Neural progenitor cell (in vitro differentiated cells): ENCODE measurements around the gene SLC38A9. TPM values are rescaled to one million over a fixed set of nuclear protein-coding genes. Genes with fewer than 3 reads are reported as not detected.

Experiments
- DNase-seq: peaks from one replicate; pipeline ENCODE4 v3.0.0-alpha.2; 2016; ENCODE audit warnings: low spot score
- H2AFZ ChIP-seq: fragments of 200-600 bp; sonication (generic); replicated peaks from 2 replicates; pipeline ENCODE4 v1.6.1; 2016; ENCODE audit warnings: antibody characterized with exemption
- H3F3A ChIP-seq: fragments of 200-600 bp; sonication (generic); 2 replicates; pipeline ENCODE4 v1.6.1; 2016; ENCODE audit warnings: antibody characterized with exemption, low read depth
- H3K27ac ChIP-seq: fragments of 200-600 bp; sonication (generic); 2 replicates; pipeline ENCODE4 v1.5.1; 2016; ENCODE audit warnings: mild to moderate bottlenecking
- H3K27me3 ChIP-seq: fragments of 200-600 bp; sonication (generic); 2 replicates; pipeline ENCODE4 v1.6.1; 2016; ENCODE audit warnings: mild to moderate bottlenecking, moderate library complexity
- H3K36me3 ChIP-seq: fragments of 200-600 bp; sonication (generic); 2 replicates; pipeline ENCODE4 v1.5.1; 2016
- H3K4me1 ChIP-seq: fragments of 200-600 bp; sonication (generic); 2 replicates; pipeline ENCODE4 v1.6.1; 2016; ENCODE audit warnings: mixed run types
- H3K4me2 ChIP-seq: fragments of 200-600 bp; sonication (generic); 2 replicates; pipeline ENCODE4 v1.6.1; 2016
- H3K4me3 ChIP-seq: fragments of 200-600 bp; sonication (generic); 2 replicates; pipeline ENCODE4 v1.5.1; 2016
- H3K79me2 ChIP-seq: fragments of 200-600 bp; sonication (generic); 2 replicates; pipeline ENCODE4 v1.6.1; 2016; ENCODE audit warnings: low read depth
- H3K9ac ChIP-seq: fragments of 200-600 bp; sonication (generic); 2 replicates; pipeline ENCODE4 v1.6.1; 2016
- H3K9me3 ChIP-seq: fragments of 200-600 bp; sonication (generic); 2 replicates; pipeline ENCODE4 v1.5.1; 2016; ENCODE audit warnings: low read depth
- H4K20me1 ChIP-seq: fragments of 200-600 bp; sonication (generic); 2 replicates; pipeline ENCODE4 v1.6.1; 2016; ENCODE audit warnings: low read depth
- H3K27ac Mint-ChIP-seq: 3 replicates; pipeline ENCODE4 v1.8.0; 2021; ENCODE audit warnings: mixed read lengths
- H3K27me3 Mint-ChIP-seq: 2 replicates; pipeline ENCODE4 v1.8.0; 2022; ENCODE audit warnings: low read depth, mild to moderate bottlenecking, inconsistent platforms, moderate library complexity, mixed read lengths; ENCODE audit not compliant: insufficient read depth
- H3K36me3 Mint-ChIP-seq: 3 replicates; pipeline ENCODE4 v1.8.0; 2021; ENCODE audit warnings: mixed read lengths
- H3K4me1 Mint-ChIP-seq: 3 replicates; pipeline ENCODE4 v1.8.0; 2021; ENCODE audit warnings: mixed read lengths
- H3K4me3 Mint-ChIP-seq: 3 replicates; pipeline ENCODE4 v1.8.0; 2021; ENCODE audit warnings: mild to moderate bottlenecking, moderate library complexity, mixed read lengths
- H3K9me3 Mint-ChIP-seq: 3 replicates; pipeline ENCODE4 v1.8.0; 2020; ENCODE audit warnings: mixed read lengths
- EZH2 ChIP-seq: fragments of 200-600 bp; sonication (generic); IDR thresholded peaks from 2 replicates; pipeline ENCODE4 v1.6.1; 2017; ENCODE audit warnings: antibody characterized with exemption, mild to moderate bottlenecking, moderate library complexity
- EZH2phosphoT487 ChIP-seq: fragments of 200-600 bp; sonication (generic); IDR thresholded peaks from 2 replicates; pipeline ENCODE4 v1.6.1; 2017; ENCODE audit warnings: antibody characterized with exemption
- total RNA-seq: library from RNA; depleted of rRNA; stranded (reverse); fragments of >200 nt; gene quantifications from 2 replicates; pipeline ENCODE4 v1.2.3, GENCODE V29; 2015; ENCODE audit warnings: low replicate concordance
- TF ChIP-seq, protein P1 (sequence below): fragments of 200-600 bp; sonication (generic); IDR thresholded peaks from 2 replicates; pipeline ENCODE4 v1.5.1; 2017; ENCODE audit warnings: antibody characterized with exemption, mild to moderate bottlenecking

SLC38A9 gene
- total RNA-seq, 1 donor from 2014 or later, result 57.7 TPM

DNA sequence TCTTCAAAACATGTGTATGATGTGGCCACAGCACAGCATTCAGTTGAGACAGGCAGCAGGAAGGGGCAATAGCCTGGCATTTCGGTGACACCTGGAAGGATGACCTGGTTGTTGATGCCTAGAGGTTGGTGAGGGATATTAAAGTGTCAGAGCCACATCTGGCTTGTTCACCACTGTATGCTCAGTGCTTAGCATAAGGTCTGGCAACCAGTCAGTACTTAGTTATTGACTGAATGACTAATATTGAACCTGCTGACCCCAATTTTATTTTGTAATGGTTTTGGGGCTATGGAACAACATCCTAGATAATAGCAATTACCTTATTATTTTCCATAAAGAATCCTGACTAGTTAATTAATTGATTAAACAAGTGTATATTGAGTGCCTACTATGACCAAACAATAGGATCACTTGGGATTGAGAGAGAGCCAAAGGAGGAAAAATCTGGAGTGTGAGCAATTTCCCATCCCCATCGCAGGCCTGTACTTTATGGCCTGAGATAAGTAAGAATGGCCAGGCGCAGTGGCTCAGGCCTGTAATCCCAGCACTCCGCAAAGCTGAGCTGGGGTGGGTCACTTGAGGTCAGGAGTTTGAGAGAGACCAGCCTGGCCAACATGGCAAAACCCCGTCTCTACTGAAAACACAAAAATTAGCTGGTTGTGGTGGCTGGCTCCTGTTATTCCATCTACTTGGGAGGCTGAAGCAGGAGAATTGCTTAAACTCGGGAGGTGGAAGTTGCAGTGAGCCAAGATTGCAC is 91.9 kb downstream of the SLC38A9 start:
- Mint-ChIP-seq H3K4me1 (peaks cover 10% of the 10 kb centered on the region), H3K4me3 (no peak overlapping the region), H3K27me3 (no peaks in the 10 kb centered on the region), H3K27ac (no peak overlapping the region), H3K9me3 (peaks cover 2% of the 10 kb centered on the region), H3K36me3 (no peaks in the 10 kb centered on the region)
- no peaks in the 10 kb centered on the region for H3K36me3 ChIP-seq
- no peak overlapping the region for H3K27ac ChIP-seq
- H3F3A ChIP-seq, result peaks cover 28% of the 10 kb centered on the region
- H3K9ac ChIP-seq, result no peak overlapping the region
- no peak for DNase-seq
- H4K20me1 ChIP-seq, result no peaks in the 10 kb centered on the region
- no peaks in the 10 kb centered on the region for H3K79me2 ChIP-seq
- H2AFZ ChIP-seq, result no peak overlapping the region
- peaks cover 14% of the 10 kb centered on the region for H3K4me1 ChIP-seq
- H3K4me2 ChIP-seq, result no peak overlapping the region
- no peak overlapping the region for H3K4me3 ChIP-seq
- H3K9me3 ChIP-seq, result no peaks in the 10 kb centered on the region
- H3K27me3 ChIP-seq, result no peaks in the 10 kb centered on the region
- TF ChIP-seq, protein P1, sequence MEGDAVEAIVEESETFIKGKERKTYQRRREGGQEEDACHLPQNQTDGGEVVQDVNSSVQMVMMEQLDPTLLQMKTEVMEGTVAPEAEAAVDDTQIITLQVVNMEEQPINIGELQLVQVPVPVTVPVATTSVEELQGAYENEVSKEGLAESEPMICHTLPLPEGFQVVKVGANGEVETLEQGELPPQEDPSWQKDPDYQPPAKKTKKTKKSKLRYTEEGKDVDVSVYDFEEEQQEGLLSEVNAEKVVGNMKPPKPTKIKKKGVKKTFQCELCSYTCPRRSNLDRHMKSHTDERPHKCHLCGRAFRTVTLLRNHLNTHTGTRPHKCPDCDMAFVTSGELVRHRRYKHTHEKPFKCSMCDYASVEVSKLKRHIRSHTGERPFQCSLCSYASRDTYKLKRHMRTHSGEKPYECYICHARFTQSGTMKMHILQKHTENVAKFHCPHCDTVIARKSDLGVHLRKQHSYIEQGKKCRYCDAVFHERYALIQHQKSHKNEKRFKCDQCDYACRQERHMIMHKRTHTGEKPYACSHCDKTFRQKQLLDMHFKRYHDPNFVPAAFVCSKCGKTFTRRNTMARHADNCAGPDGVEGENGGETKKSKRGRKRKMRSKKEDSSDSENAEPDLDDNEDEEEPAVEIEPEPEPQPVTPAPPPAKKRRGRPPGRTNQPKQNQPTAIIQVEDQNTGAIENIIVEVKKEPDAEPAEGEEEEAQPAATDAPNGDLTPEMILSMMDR, result no peak
- TF ChIP-seq EZH2 (no peak), EZH2phosphoT487 (no peak)

DNA sequence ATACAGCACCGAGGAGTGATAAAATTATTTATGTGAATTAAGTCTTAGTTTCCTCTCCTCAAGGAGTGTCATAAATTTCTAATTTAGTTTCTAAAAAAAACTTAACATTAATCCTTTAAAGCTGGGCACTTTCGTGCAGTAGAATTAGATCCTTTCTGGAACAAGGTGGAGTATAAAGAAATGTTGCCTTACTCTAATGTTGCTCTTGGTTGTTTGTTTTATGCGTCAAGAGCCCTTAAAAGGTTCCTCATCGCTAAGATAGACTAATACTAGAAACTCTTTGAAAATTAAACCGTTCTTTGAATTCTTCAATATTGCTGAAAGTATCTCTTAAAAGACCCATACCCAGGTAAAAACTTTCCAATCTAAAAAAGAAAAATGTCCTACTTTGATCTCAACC is 93.8 kb downstream of the SLC38A9 start:
- Mint-ChIP-seq H3K36me3 (no peaks in the 10 kb centered on the region), H3K9me3 (peaks cover 2% of the 10 kb centered on the region), H3K27me3 (no peaks in the 10 kb centered on the region), H3K27ac (no peak overlapping the region), H3K4me1 (peaks cover 7% of the 10 kb centered on the region), H3K4me3 (no peak overlapping the region)
- no peaks in the 10 kb centered on the region for H3K36me3 ChIP-seq
- no peaks in the 10 kb centered on the region for H4K20me1 ChIP-seq
- peaks cover 9% of the 10 kb centered on the region for H3F3A ChIP-seq
- no peak overlapping the region for H3K9ac ChIP-seq
- peaks cover 8% of the 10 kb centered on the region for H3K4me1 ChIP-seq
- no peak overlapping the region for H3K4me2 ChIP-seq
- TF ChIP-seq EZH2phosphoT487 (no peak), EZH2 (no peak)
- TF ChIP-seq, protein P1, result no peak
- no peaks in the 10 kb centered on the region for H3K79me2 ChIP-seq
- H2AFZ ChIP-seq, result no peak overlapping the region
- H3K27me3 ChIP-seq, result no peaks in the 10 kb centered on the region
- H3K27ac ChIP-seq, result no peak overlapping the region
- H3K9me3 ChIP-seq, result no peaks in the 10 kb centered on the region
- DNase-seq, result no peak
- H3K4me3 ChIP-seq, result no peak overlapping the region

DNA sequence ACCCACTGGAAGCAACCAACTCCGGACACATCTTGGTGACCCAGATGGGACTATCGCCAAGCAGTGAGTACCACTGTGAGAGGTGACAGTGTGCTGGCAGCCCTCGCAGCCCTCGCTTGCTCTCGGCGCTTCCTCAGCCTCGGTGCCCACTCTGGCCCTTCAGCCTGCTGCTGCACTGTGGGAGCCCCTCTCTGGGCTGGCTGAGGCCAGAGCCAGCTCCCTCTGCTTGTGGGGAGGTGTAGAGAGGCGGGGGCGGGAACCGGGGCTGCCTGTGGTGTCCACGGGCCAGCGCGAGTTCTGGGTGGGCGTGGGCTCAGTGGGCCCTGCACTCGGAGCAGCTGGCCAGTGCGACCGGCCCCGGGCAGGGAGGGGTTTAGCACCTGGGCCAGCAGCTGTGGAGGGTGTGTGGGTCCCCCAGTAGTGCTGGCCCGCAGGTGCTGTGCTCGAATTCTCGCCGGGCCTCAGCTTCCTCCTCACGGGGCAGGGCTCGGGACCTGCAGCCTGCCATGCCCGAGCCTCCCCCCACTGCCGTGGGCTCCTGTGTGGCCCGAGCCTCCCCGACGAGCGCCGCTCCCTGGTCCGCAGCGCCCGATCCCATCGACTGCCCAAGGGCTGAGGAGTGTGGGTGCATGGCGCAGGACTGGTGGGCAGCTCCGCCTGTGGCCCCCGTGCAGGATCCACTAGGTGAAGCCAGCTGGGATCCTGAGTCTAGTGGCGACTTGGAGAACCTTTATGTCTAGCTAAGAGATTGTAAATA is 98.8 kb downstream of the SLC38A9 start:
- Mint-ChIP-seq H3K27me3 (no peaks in the 10 kb centered on the region), H3K4me1 (no peaks in the 10 kb centered on the region)
- no peaks in the 10 kb centered on the region for H3K36me3 ChIP-seq

More for the DNA sequence above, 98.8 kb downstream of the SLC38A9 start:
- no peak overlapping the region for H3K9ac ChIP-seq
- no peak for TF ChIP-seq EZH2
- TF ChIP-seq, protein P1, result no peak
- no peak for TF ChIP-seq EZH2phosphoT487
- H3K4me2 ChIP-seq, result no peak overlapping the region
- Mint-ChIP-seq H3K9me3 (peaks cover 2% of the 10 kb centered on the region), H3K27ac (no peak overlapping the region), H3K4me3 (no peak overlapping the region), H3K36me3 (no peaks in the 10 kb centered on the region)
- H3F3A ChIP-seq, result no peaks in the 10 kb centered on the region
- no peaks in the 10 kb centered on the region for H3K27me3 ChIP-seq
- no peak overlapping the region for H3K27ac ChIP-seq
- no peak for DNase-seq
- no peaks in the 10 kb centered on the region for H3K79me2 ChIP-seq
- H3K4me1 ChIP-seq, result peaks cover 8% of the 10 kb centered on the region
- H2AFZ ChIP-seq, result no peak overlapping the region
- no peaks in the 10 kb centered on the region for H4K20me1 ChIP-seq
- no peak overlapping the region for H3K4me3 ChIP-seq
- H3K9me3 ChIP-seq, result no peaks in the 10 kb centered on the region
